GM15510 (cell line): Measurements from ENCODE around the gene MIF.

ENCODE experiments used
- POLR2A ChIP-seq: IDR thresholded peaks from 3 replicates; pipeline ENCODE4 v1.6.1; 2011; ENCODE audit warnings: borderline replicate concordance; ENCODE audit not compliant: insufficient read length; ENCODE audit errors: extremely low read depth

MIF gene

GRCh38 chr22:23893945-23894709, at the start of gene MIF:
TSS of gene MIF (plus strand) at chr22:23894383. CDS start at chr22:23894475, 92 bp downstream.
- TF ChIP-seq POLR2A, result peak; percentile 91

DNA sequence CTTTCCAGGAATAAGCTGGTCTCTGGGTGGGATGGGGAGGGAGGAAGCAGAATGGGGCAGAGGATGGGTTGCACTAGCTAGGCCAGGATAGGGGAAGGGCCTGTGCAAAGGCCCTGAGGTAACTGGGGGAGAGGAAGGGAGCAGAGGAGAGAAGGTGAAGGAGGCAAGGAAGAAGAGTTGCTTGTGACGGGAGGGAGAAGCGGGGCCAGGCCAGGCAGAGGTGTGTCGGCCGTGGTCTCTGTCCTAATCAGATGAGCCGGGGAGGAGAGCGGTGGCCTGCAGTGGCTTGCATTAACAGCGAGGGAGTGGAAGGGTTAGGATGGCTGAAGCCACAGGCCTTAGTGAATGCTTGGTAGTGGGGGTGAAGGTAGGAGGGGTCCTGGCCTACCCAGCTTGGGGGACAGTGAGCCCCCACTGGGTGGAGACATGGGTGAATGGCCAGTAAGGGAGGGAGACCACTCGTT, 49.4 kb upstream of the MIF start:
- no peak for TF ChIP-seq POLR2A

GRCh38 chr22:23845265-23846080, 48.7 kb upstream of the MIF start:
- no peak for TF ChIP-seq POLR2A

GRCh38 chr22:23846081-23846469, 48.1 kb upstream of the MIF start:
- TF ChIP-seq POLR2A, result no peak

- no peak for TF ChIP-seq POLR2A
Observed at GRCh38 chr22:23847310-23847920, 46.8 kb upstream of the MIF start.

GRCh38 chr22:23847991-23848864, 46.0 kb upstream of the MIF start:
- no peak for TF ChIP-seq POLR2A

- no peak for TF ChIP-seq POLR2A
Observed at GRCh38 chr22:23849009-23850006, 44.9 kb upstream of the MIF start.

GRCh38 chr22:23850136-23850611, 44.0 kb upstream of the MIF start:
- no peak for TF ChIP-seq POLR2A

DNA sequence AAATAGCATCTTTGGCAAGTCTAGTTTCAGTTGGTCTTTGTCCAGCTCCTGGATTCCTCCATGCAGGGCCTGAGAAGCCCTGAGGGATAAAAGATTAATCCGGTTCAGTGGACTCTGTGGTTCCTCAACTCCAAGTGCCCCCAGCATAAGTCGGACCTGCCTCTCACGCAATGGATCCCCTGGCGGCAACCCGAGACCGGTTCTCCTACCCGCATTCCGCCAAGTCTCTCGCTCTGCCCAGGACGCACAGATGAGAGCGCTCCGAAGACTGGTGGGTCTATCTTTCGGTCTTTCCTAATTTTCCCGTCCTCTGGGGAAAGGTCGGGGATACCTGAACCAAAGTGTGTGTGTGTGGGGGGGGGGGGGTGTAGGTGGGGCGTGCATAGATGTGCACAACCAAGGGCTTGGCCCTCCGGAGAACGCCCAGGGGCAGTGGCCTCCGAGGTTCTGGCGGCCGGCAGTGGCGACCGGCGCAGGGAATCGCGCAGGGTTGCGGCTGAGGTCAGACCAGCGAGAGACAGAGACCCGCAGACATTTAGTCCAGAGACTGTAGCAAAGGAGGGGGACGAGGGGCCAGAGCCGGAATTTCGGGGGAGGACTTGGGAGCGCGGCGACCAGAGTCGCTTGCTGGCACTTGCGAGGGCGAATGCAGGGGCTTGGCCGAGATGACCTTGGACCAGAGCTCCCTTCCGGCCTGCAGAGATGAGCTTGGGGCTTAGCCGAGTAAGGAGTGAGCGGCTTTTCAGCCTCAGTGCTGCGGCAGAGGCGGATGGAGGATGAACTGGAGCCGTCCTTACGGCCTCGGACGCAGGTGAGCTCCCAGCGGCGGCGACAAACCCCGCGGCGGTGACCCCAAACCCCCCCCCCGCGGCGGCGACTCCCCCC, 37.2 kb upstream of the MIF start:
- TF ChIP-seq POLR2A, result no peak

DNA sequence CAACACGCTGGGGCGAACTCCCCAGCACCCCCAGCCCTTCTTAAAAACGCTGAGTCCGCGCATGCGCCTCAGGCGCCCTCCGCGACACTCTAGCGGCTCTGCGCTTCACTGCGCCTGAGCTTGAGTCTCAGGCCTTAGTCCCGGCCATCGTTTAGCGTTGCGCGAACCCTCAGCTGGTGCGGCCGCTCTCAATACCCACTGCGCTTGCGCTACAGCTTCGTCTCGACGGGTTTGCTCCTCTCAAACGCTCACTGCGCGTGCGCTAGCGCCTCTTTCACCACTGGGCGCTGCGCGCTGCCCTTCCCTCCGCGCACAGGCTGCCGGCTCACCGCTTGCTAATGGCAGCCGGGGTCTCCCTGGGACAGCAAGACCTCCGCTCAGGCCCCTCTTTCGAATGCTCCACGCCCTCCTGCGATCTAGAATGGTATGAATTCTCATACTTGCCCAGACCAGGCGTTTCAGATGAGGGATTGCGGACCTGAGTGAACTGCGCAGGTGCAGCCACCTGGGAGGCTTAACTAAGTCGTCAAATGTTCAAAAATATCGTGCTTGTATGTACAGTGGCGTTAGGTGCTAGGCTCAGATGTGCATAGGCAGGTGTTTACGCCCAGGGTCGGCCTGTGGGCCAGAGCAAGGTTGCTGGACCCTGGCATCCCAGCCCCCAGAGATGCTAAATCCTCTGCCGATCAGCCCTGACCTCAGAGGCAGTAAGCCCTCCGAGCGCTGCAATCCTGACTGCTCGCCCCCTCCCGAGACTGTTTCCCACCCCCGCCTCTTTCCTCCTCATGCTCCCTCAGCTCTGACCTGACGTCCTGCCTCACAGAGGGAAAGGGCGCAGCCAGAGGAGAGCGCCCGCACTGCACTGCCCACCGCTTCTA, 36.3 kb upstream of the MIF start, which contains the start of gene SLC2A11:
TSS of gene SLC2A11 (plus strand) at position 270 of the 878 bp plus-strand sequence. CDS start at position 395, 125 bp downstream.
- TF ChIP-seq POLR2A, result peak; percentile 96

DNA sequence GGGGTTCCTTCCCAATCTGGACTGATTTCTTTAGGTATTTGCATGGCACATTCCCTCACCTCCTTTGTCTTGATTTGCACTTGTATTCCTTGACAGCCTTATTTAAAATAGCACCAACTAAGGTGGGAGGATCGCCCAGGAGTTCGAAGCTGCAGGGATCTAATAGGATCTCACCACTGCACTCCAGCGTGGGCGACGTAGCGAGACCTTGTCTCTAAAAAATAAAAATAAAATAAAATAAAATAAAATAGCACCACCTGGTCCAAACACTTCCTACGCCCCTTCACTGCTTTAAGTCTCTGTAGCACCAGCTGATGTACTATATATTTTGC, 35.7 kb upstream of the MIF start:
- no peak for TF ChIP-seq POLR2A
